Mesothelial cell of epicardium (in vitro differentiated cells): ENCODE measurements around the gene DLX4. TPM values are rescaled to one million over a fixed set of nuclear protein-coding genes. Genes with fewer than 3 reads are reported as not detected.

Experiments
- DNase-seq, 2 experiments: peaks; one replicate each; pipeline ENCODE4 v3.0.0; 2021; ENCODE audit warnings: low spot score in 2 of 2; ENCODE audit not compliant: unreplicated experiment in 2 of 2
- H3K27ac Mint-ChIP-seq: 2 replicates; pipeline ENCODE4 v1.8.0; 2021; ENCODE audit warnings: mixed read lengths
- H3K27me3 Mint-ChIP-seq: 2 replicates; pipeline ENCODE4 v1.8.0; 2021; ENCODE audit warnings: low read depth, mixed read lengths
- H3K36me3 Mint-ChIP-seq: 2 replicates; pipeline ENCODE4 v1.8.0; 2021; ENCODE audit warnings: mixed read lengths
- H3K4me1 Mint-ChIP-seq: 2 replicates; pipeline ENCODE4 v1.8.0; 2021; ENCODE audit warnings: mixed read lengths
- H3K4me3 Mint-ChIP-seq: 2 replicates; pipeline ENCODE4 v1.8.0; 2021; ENCODE audit warnings: mild to moderate bottlenecking, moderate library complexity, mixed read lengths
- H3K9me3 Mint-ChIP-seq: 2 replicates; pipeline ENCODE4 v1.8.0; 2021; ENCODE audit warnings: mixed read lengths
- CTCF ChIP-seq: fragments of 200-600 bp; sonication (generic); IDR thresholded peaks from one replicate; pipeline ENCODE4 v1.5.0; 2021; ENCODE audit warnings: antibody characterized with exemption; ENCODE audit not compliant: unreplicated experiment
- total RNA-seq: library from RNA; stranded (reverse); gene quantifications from 3 replicates; pipeline ENCODE4 v1.2.1, GENCODE V29; 2021

The DLX4 gene
- total RNA-seq, 1 donor from 2014 or later, result 2.7 TPM

GRCh38 chr17:49973271-49973615 lies 4.3 kb downstream of the DLX4 start:
- peaks cover 52% of the 10 kb centered on the region for H3K4me1 Mint-ChIP-seq
- no peaks in the 10 kb centered on the region for H3K9me3 Mint-ChIP-seq
- DNase-seq, result no peak
- peaks cover 97% of the 10 kb centered on the region for H3K27me3 Mint-ChIP-seq
- H3K27ac Mint-ChIP-seq, result no peak overlapping the region
- H3K4me3 Mint-ChIP-seq, result no peak overlapping the region
- H3K36me3 Mint-ChIP-seq, result no peaks in the 10 kb centered on the region
- no peak for TF ChIP-seq CTCF

- Mint-ChIP-seq H3K27me3 (peaks cover 96% of the 10 kb centered on the region), H3K4me3 (no peak overlapping the region), H3K9me3 (no peaks in the 10 kb centered on the region), H3K36me3 (no peaks in the 10 kb centered on the region), H3K4me1 (peaks cover 49% of the 10 kb centered on the region), H3K27ac (no peak overlapping the region)
- no peak for DNase-seq
- TF ChIP-seq CTCF, result no peak
Measured at GRCh38 chr17:49975531-49975930, 6.5 kb downstream of the DLX4 start.

- Mint-ChIP-seq H3K4me1 (peaks cover 54% of the 10 kb centered on the region), H3K27me3 (peaks cover 96% of the 10 kb centered on the region), H3K4me3 (no peak overlapping the region), H3K36me3 (no peaks in the 10 kb centered on the region), H3K27ac (no peak overlapping the region), H3K9me3 (no peaks in the 10 kb centered on the region)
- no peak for TF ChIP-seq CTCF
- no peak for DNase-seq
Measured at GRCh38 chr17:49976163-49976827, 7.3 kb downstream of the DLX4 start.

GRCh38 chr17:49976828-49977202 lies 7.8 kb downstream of the DLX4 start:
- no peaks in the 10 kb centered on the region for H3K36me3 Mint-ChIP-seq
- no peak overlapping the region for H3K27ac Mint-ChIP-seq
- H3K4me1 Mint-ChIP-seq, result peaks cover 50% of the 10 kb centered on the region
- peaks cover 93% of the 10 kb centered on the region for H3K27me3 Mint-ChIP-seq
- TF ChIP-seq CTCF, result no peak
- H3K4me3 Mint-ChIP-seq, result no peak overlapping the region
- DNase-seq, result no peak
- H3K9me3 Mint-ChIP-seq, result no peaks in the 10 kb centered on the region

- peaks cover 44% of the 10 kb centered on the region for H3K4me1 Mint-ChIP-seq
- peaks cover 86% of the 10 kb centered on the region for H3K27me3 Mint-ChIP-seq
- H3K4me3 Mint-ChIP-seq, result no peak overlapping the region
- DNase-seq, result no peak
- no peaks in the 10 kb centered on the region for H3K9me3 Mint-ChIP-seq
- no peak overlapping the region for H3K27ac Mint-ChIP-seq
- no peak for TF ChIP-seq CTCF
- H3K36me3 Mint-ChIP-seq, result no peaks in the 10 kb centered on the region
Measured at GRCh38 chr17:49977463-49978389, 8.7 kb downstream of the DLX4 start.
